Measurements from ENCODE around the gene EYS.
"Not testable (repeated sequence)": the region's sequence is repeated elsewhere in the genome, so short reads cannot be mapped to it uniquely, and the experiment has no call there.

EYS gene

DNA sequence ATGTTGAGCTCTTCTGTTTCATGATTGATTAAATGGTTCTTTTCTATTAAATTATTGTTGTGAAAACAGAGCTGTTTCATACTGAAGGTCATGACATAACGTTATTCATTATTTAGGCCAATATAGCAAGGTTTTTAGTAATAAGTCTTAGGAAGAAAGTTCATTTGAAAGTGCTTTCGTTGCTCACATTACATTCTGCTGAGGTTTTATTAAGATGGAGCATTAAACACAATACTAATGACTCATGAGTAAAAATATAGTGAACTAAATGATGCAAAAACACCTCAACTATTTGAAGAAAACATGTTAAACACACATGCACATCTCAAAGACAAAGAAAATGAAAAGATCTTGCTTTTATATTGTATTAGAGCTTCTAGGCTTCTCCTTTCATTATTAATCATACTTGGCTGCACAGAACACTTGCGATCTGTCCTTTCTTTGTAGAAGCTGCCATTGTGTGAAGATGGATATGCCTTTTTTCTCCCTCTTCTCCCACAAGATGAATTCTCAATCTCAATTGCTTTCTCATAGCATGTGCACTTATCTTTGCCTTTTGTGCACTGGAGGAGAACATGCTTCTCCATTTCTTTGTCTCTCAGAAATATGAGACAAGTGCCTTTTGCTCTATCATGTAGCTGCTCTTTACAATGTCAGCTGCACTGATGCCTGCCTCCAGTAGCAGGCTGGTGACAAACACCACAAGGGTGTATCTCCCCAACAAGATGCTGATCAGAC is 1759.1 kb downstream of the EYS start:
- no peak for DNase-seq (ENCODE audit: low read depth)

DNA sequence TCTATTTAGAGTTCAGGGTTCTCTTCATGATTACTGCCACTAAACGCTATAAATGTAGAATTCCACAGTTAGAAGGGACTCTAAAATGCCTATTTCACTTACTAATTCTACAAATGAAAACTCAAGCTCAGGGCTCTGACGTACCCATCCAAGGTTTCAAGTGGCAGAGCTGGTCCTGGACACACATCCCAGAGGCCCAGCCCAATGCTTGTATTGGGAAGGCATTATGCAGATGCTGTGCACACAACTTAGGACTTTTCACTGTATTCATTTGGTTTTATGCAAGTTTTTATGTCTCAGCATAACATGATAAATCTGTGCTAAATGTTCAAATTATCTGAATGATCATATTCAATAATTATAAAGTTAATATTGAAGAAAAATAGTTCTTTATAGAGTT is 1761.0 kb downstream of the EYS start:
- DNase-seq (ENCODE audit: low read depth), result no peak

DNA sequence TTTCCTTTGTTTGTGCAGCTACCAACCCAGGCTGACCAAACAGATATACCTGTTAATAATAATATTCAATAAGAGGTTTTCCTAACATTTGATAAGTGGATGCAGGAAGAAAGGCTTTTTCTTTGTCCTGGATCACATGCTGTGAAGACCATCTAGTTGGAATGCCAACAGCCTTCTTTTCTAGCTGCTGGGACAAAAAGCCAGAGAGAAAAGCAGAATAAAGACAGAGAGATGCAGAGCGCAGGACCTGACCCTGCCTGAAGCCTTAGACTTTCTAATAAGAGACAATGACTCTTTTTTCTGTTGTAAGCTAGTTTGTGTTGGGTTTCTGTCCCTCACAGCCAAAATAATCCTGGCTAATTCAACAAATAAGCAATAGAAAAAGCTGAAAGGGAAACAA is 1763.2 kb downstream of the EYS start:
- no peak for DNase-seq (ENCODE audit: low read depth)

DNA sequence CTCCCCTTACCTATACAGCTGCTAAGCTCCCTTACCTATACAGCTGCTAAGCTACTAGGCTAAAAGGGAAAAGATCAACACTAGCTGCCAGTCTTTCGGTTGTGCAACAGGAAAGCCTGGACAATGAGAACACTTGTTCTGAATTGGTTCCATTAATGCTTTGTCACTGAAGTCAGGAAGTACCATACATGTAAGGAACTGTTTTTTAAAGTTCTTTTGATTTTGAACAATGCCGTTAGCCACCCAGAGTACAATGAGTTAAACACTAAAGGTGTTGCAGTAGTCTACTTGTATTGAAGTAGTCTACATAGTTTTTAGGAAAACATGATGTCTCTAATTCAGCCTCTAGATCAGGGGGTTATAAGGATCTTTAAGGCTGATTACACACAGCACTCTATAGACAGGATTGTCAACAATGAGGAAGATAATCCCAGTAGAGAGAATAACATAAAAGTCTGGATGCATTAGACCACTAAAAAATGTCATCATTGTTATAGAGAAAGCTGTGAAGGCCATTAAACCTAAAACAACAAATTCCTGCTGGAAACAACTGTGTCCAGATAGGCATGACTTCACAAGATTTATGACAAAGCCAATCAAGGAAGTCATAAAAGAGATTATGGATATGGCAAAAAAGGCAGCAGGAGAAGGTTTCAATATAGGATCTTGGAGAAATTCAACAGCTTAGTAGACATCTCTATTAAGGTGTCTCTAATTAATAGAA is 1765.1 kb downstream of the EYS start:
- no peak for DNase-seq (ENCODE audit: low read depth)

DNA sequence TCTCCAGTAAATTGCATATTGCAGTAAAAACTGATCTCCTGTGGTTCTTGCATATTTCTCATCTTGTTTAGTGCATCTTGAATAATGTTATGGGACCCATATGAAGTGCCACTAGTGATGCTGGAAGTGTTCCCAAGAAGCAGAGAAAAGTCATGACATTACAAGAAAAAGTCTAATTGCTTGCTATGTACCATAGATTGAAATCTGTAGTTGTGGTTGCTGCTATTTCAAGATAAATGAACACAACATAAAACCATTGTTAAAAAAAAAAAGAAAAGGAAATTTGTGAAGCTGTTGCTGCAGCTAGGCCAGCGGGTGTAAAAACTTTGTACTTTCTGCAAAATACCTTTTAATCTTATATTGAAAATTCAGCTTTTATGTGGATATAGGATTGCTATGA is 1767.0 kb downstream of the EYS start:
- DNase-seq (ENCODE audit: low read depth), result no peak

DNA sequence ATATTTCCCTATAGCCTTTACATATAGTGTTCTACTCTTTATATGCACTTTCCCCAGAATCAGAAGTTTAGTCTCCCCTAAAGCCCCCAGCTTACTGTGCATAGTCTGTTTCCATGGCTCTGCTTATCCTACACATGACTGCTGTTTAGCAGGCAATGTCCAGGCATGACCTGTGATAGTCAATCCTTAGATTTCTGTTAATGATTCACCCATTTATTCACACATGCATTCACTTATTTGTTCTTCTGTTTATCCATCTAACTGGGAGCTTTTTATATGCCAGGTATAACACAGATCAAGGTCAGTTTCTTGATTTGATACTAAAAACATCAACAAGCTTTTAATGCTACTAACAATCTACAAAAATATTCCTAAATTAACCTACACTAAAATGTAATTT is 1770.6 kb downstream of the EYS start:
- no peak for DNase-seq (ENCODE audit: low read depth)

DNA sequence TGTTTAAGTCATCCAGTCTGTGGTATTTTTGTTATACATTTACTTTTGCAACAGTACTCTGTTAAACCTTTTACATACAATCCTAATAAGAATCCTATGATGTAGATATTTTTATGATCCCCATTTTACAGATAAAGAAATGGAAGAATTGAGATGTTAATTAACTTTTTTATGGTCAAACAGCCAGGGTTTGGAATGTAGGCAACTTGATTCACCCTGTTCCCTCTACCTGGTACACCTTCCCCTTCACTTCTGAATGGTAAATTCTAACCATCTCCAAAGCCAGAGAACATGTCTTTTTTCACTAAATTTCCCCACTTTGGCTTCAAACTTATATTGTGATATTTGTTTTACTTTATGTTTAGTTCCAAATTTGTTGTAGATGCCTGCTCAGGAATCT is 1771.3 kb downstream of the EYS start:
- DNase-seq (ENCODE audit: low read depth), result no peak

DNA sequence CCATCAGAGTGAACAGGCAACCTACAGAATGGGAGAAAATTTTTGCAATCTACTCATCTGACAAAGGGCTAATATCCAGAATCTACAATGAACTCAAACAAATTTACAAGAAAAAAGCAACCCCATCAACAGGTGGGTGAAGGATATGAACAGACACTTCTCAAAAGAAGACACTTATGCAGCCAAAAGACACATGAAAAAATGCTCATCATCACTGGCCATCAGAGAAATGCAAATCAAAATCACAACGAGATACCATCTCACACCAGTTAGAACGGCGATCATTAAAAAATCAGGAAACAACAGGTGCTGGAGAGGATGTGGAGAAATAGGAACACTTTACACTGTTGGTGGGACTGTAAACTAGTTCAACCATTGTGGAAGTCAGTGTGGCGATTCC is 1773.1 kb downstream of the EYS start:
- DNase-seq (ENCODE audit: low read depth), result not testable (repeated sequence)

DNA sequence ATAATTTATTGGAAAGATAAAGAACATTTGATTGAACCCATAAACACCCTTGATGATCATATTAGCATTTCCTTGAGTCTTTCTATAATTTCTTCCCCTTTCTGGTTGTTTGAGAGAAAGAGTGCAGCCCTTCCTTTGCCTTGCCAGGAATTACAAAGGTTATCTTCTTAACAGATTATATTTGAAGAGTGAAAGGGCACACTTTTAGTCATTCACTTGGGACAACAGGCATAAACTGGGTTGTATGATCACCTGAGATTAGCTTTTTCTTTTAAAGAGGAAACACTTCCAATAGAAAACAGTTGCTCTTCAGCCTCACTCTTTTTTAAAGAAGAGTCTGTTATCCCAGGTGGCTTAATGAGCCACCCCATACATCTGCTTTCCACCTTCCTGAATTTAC is 1776.2 kb downstream of the EYS start:
- no peak for DNase-seq (ENCODE audit: low read depth)

DNA sequence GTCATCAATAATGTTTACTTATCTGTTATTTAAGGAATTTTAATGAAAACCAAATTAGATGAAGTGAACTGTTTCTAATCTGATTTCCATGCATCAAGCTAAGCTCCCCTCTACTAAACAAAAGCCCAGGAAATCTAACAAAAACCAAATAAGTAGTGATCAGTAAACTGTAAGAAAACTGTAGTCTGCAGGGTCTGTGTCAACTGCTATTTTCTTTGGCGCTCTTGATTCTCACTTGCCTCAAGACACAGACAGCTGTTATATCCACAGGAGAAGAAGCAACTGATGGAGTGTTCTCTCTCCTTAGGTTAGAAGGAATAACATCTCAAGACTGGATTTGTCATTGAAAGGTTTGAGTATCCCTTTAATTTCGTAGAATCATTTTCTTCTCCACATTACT is 1777.9 kb downstream of the EYS start:
- DNase-seq (ENCODE audit: low read depth), result no peak

DNA sequence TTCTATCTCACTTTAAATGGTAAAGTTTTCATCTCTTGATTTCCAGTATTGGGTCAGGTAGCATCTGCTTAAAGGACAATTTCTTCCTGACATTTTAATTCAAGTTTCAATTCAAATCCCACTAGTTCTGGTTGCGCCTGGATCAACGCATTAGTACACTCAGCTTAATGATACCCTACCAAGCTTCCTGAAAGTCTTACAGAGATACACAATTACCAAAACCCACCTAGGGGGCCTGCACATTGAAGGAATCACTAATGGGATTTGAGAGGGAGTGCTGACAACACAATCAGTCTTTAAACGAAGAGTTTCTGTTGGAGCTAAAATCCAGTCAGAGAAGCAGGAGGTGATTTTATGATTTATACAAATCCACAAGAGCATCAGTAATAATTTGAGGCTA is 1778.4 kb downstream of the EYS start:
- no peak for DNase-seq (ENCODE audit: low read depth)

DNA sequence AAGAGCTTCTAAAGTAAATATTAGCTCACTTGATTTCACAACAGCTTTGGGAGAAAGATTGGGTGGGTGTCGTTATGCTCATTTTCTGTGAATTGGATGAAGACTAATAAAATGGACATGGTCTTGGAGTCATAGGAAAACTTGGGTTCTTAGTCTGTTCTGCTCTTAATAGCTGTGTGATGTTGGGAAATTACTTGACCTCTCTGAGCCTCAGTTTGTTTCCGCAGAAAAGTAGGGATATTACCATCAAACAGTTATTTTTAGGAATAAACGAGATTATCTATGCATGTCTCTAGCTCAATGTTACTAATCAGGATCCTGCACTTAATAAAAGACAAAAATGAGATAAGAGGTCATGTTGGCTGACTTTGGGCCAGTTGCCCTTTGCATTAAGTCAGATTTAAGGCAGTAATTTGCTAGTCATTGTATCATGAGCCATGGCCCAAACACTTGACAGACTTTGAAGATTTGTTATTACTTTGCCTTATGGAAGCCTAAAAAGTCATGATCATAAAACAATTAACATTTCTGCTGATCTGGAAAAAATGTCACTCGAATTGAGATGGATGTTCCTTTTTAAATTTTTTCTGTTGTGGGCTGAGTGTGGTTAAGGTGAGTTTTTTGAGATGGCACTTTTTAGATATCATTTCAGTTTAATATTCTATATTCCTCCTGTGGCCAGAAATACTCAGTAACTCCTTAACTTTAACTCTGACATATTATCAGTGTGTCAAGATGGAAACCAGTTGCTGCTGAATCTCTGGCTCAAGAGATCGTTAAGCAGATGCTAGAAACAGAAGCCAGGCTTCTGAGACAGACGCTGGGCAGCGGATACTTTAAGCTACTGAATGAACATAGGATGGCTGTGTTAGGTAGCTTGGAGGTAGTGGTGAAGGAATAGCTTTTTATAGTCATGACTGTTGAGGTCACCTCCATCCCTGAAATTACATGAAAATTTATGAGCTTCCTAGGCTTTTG is 1779.8 kb downstream of the EYS start:
- DNase-seq (ENCODE audit: low read depth), result no peak

DNA sequence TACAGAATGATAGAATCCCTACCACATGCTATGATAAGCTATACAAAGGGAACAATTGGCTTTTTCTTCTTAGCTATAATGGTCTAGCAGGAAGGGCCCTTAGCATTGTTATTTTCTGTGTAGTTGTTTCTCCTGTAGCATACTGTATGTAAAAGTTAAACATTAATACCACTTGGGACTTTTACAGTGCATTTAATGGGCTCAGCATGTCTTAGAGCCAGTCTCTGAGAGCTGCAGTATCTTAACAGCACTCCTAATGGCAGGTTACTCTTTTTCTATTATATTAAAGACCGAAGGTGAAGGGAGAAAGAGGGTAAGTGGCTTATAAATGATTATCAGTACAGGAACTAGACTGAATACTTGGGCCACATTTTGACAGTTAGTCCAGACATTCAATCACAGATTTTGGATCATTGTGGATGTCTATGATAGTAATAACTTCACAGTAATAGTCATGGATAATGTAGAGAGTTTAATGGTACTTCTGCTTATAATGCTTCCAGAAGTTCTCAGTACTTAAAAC is 1780.7 kb downstream of the EYS start:
- DNase-seq (ENCODE audit: low read depth), result no peak

DNA sequence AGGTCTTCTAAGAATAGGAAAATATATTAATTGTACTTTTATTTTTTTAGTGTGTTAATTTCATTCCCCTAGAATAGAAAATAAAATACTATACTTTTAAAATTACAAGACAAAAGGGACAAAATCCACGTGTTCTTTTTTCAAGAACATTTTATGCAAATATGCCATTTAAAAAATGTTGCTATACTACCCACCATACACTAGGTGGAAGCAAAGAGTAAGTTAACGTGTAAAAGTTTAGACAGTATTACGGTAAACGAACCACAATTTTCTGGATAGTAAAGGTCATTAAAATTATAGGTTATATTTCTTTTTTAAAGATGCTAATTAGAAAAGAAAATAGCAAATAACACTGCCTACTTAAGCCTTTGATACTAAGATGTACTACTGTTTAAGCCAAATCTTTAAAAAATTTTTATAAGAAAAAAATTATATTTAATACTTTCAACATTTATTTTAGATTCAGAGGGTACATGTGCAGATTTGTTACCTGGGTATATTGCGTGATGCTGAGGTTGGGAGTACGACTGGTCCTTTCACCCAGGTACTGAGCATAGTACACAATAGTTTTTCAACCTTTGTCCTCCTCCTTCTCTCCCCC is 1783.8 kb downstream of the EYS start:
- no peak for DNase-seq (ENCODE audit: low read depth)

DNA sequence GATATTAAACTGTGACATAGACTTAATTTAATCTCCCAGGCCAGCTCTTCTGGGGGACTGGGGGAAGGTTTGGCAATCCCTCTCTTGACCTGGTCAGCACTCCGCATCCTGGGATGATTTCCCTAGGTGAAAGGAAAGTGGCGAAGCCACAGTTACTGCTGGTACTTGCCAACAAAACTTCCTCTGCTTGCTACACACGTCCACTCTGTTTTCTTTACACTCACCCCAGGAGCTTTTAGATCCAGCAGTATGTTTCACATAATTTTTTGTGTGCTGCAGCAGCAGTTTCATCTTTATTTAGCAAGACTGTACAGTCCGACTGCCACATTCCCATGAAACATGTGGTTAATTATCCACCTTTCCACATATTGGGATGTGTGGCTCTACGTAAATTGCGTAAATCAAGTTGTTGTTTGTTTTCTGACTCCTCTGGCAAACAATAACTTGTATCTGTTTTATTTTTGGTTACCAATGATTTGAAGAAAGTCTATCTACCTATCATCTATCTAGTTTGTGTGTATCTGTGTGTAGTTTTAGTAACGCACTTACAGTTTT is 1787.4 kb downstream of the EYS start:
- DNase-seq (ENCODE audit: low read depth), result no peak

DNA sequence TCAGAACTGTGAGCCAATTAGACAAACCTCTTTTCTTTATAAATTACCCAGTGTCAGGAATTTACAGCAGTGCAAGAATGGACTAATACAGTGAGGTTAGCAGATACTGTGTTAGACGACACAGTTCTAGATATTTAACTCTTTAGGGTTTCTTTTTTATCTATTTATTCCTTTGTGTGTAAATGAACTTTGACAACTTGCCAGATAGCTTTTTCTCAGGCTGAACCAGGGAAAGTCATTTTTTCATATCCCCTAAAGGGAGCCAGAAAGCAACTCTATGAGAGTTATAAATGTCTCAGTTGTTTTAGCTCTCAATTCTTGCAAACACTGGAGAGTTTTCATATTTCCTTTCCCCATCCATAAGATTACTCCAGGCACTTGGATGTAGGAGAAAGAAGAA is 1794.1 kb downstream of the EYS start:
- no peak for DNase-seq (ENCODE audit: low read depth)

DNA sequence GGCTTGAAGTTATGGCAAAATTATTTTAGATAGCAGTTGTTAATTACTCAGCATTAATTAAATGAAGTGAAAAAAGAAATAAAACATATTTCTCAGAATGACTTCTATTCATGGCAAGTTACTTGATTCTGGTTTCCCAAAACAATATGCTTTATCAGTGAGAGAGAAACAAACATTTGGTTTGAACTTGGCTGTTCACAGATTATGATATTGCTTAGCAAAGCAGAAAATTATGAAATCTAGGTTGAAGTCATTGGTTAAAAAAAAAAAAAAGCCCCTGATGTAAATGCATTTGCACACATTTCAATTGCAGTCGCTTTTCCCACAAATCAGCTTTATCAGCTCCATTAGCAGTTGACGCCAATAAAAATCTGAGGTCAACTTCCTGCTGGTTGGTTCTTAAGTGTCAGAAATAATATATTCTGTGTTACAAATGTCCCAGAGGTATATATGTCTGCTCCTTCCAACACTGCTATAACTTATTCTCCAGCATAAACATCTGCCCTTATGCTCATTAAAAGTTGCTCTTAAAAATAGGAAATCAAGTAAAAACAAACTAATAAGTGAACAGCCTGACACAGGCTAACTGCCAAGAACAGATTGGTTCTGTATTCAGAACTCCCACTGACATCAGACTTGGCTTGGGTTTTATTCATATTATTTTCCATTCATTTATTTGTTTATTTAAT is 1796.0 kb downstream of the EYS start:
- no peak for DNase-seq (ENCODE audit: low read depth)

DNA sequence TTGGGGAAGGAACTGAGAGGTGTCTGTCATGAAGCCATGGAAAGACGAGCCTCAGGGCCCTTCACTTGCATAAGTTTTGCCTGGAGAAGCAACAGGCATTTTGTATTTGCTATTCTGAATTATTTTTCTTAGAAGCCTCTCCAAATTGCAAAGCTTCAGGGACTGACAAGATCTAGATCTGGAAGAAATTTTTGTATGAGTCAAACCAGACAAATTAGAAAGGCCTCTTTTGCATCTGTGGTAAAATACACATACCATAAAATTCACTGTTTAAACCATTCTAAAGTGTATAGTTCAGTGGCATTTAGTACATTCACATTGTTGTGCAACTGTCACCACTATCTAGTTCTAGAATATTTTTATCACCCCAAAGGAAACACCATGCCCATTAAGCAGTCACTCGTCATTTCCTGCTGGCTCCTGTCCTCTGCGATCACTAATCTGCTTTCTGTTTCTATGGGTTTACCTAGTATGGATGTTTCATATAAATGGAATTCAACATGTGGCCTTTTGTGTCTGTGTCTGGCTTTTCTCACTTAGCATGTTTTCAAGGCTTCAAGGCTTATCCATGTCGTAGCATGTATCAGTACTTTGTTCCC is 1802.3 kb downstream of the EYS start:
- DNase-seq (ENCODE audit: low read depth), result no peak

DNA sequence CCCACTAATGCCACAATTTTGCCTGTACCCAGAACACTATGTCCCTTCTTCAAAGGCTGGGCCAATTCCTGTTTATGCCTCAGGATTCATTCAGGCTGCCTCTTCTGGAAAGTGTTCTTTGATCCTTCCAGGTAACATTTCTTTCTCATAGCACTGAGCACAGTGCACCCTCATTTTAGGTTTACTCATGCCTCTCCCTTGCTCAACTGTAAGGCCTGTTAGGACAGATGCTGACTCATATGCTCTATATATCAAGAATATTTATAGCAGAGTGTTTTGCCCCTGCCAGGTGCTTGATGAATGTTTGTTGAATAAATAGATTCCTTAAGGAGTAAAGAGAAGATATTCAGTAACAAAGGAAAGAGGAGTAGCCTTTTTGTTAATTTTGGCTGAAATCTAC is 1807.5 kb downstream of the EYS start:
- no peak for DNase-seq (ENCODE audit: low read depth)

DNA sequence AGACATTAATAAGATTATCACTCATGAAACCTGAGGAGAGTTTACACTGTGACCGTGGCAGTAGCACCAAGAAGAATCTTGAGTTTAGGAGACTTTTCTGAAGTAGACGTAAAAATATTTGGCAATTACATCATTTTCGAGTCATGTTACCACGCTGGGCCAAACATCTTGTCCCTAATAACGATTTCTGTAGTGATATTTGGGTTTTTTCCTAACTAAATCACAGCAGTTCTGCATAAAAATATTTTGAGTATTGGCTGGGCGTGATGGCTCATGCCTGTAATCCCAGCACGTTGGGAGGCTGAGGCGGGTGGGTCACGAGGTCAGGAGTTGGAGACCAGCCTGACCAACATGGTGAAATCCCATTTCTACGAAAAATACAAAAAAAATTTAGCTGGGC is 1809.1 kb downstream of the EYS start:
- no peak for DNase-seq (ENCODE audit: low read depth)

DNA sequence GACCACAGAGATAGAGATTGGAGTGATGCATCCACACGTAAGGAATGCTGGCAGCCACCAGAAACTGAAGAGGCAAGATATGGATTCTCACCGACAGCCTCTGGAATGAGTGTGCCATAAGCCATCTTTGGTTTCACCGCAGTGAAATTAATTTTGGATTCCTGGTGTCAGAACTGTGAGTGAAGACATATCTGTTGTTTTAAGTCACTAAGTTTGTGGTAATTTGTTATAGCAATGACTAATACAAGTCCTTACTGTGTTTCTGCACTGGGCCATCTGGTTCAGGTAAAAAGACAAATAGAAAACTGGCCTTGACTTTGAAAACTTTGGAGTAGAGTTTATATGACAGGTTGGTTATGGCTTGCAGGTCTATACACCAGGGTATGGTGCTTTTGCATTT is 1809.6 kb downstream of the EYS start:
- DNase-seq (ENCODE audit: low read depth), result no peak
